HepG2 (cell line): ENCODE measurements around the gene RAB3C. TPM values are rescaled to one million over a fixed set of nuclear protein-coding genes. Genes with fewer than 3 reads are reported as not detected.

Experiments used
- ATAC-seq: fragments of 200-7000 bp; cut with Tn5 transposase; 3 replicates; pipeline ENCODE4 v1.9.1; 2020; ENCODE audit warnings: mild to moderate bottlenecking, moderate library complexity
- BruUV-seq: library from RNA; stranded (reverse); fragments of 400-500 nt; replicated peaks from 2 replicates; lab custom pipeline; 2021; lab: Mats Ljungman, UMichigan
- CTCF ChIA-PET: fragments of 300-600 bp; formaldehyde crosslinking; extraction: SDS; loops from one replicate; lab custom pipeline; 2021; ENCODE audit warnings: low total read pairs, inconsistent platforms, low intra/inter-chr PET ratio; lab: Yijun Ruan, JAX
- POLR2A ChIA-PET: fragments of 350-600 bp; sonication (Branson Sonifier 250); formaldehyde crosslinking; loops from one replicate; lab custom pipeline; 2020; ENCODE audit warnings: antibody characterized with exemption, inconsistent platforms; lab: Yijun Ruan, JAX
- DNase-seq: peaks from one replicate; pipeline ENCODE4 v3.0.0-alpha.2; 2015; ENCODE audit warnings: low spot score
- FAIRE-seq: peaks from 3 replicates; lab custom pipeline; 2011; peaks lifted over from hg19 to GRCh38; lab: Jason Lieb, UNC
- H2AFZ ChIP-seq: one replicate; pipeline ENCODE4 v1.6.1; 2011; ENCODE audit warnings: low read length, inconsistent platforms
- H3K27ac ChIP-seq: fragments of 300-600 bp; 3 replicates; pipeline ENCODE4 v1.8.0; 2011; ENCODE audit warnings: mixed run types, mild to moderate bottlenecking, mixed read lengths, low read length, inconsistent platforms; ENCODE audit not compliant: insufficient read depth; ENCODE audit errors: extremely low read length
- H3K27me3 ChIP-seq, 2 experiments: fragments of 200-600 bp in 1 of 2; 2 replicates in 1 of 2; 3 replicates in 1 of 2; pipeline versions ENCODE4 v1.6.0 to v1.8.0; 2011; ENCODE audit warnings: low read length in 2 of 2, mild to moderate bottlenecking in 2 of 2, moderate library complexity in 2 of 2, inconsistent platforms in 1 of 2; ENCODE audit not compliant: insufficient read depth in 2 of 2, control insufficient read depth in 1 of 2
- H3K36me3 ChIP-seq, 2 experiments: fragments of 200-600 bp in 1 of 2; replicated peaks in 1 of 2; 2 replicates in 1 of 2; 3 replicates in 1 of 2; pipeline versions ENCODE4 v1.5.1 to v1.8.0; 2011; ENCODE audit warnings: low read length in 2 of 2, inconsistent platforms in 1 of 2; ENCODE audit not compliant: insufficient read depth in 2 of 2, control insufficient read depth in 1 of 2
- H3K4me1 ChIP-seq: 2 replicates; pipeline ENCODE4 v1.5.1; 2012; ENCODE audit warnings: low read length, inconsistent platforms; ENCODE audit not compliant: insufficient read depth
- H3K4me2 ChIP-seq: 2 replicates; pipeline ENCODE4 v1.6.0; 2011; ENCODE audit warnings: low read depth, low read length, inconsistent platforms
- H3K4me3 ChIP-seq, 3 experiments: fragments of 200-600 bp in 1 of 3; sonication (generic), shearing (Covaris generic) in 1 of 3; replicated peaks in 1 of 3; 2 replicates each; pipeline ENCODE4 v1.5.1; 2011 to 2016; ENCODE audit warnings: low read length in 3 of 3, inconsistent platforms in 2 of 3, low read depth in 2 of 3, mild to moderate bottlenecking in 2 of 3, control low read depth in 1 of 3, mixed read lengths in 1 of 3; ENCODE audit not compliant: insufficient read depth in 1 of 3
- H3K79me2 ChIP-seq: one replicate; pipeline ENCODE4 v1.6.1; 2011; ENCODE audit warnings: low read length, inconsistent platforms; ENCODE audit not compliant: insufficient read depth
- H3K9ac ChIP-seq: 2 replicates; pipeline ENCODE4 v1.6.0; 2011; ENCODE audit warnings: mild to moderate bottlenecking, low read depth, low read length, inconsistent platforms; ENCODE audit not compliant: insufficient read depth
- H3K9me3 ChIP-seq: 2 replicates; pipeline ENCODE4 v1.5.1; 2012; ENCODE audit warnings: mild to moderate bottlenecking, low read length
- H4K20me1 ChIP-seq: 2 replicates; pipeline ENCODE4 v1.6.0; 2011; ENCODE audit warnings: inconsistent platforms, mild to moderate bottlenecking, low read length, moderate library complexity; ENCODE audit not compliant: insufficient read depth
- KLF6 ChIP-seq: IDR thresholded peaks from 2 replicates; pipeline ENCODE4 v1.8.0; 2016; ENCODE audit warnings: missing biosample characterization, missing genetic modification reagents
- MBNL3 ChIP-seq: fragments of 250-450 bp; sonication (Bioruptor Pico); conservative IDR thresholded peaks from 2 replicates; pipeline ENCODE4 v1.8.0; 2022; ENCODE audit warnings: mild to moderate bottlenecking, inconsistent platforms
- ZNF484 ChIP-seq: sonication (generic); formaldehyde crosslinking; IDR thresholded peaks from 2 replicates; pipeline ENCODE4 v1.5.1; 2020; ENCODE audit warnings: mild to moderate bottlenecking, low read depth, missing genetic modification reagents, borderline replicate concordance
- ZNF496 ChIP-seq: sonication (generic); formaldehyde crosslinking; IDR thresholded peaks from 2 replicates; pipeline ENCODE4 v1.8.1; 2023; ENCODE audit warnings: mild to moderate bottlenecking, moderate library complexity, missing genetic modification reagents; ENCODE audit not compliant: insufficient replicate concordance
- WGBS: methylation state at CpG from one replicate; pipeline ENCODE4 v1.1.6; 2017; ENCODE audit warnings: low lambda C conversion rate; 5-methylcytosine and 5-hydroxymethylcytosine counted together
- in situ Hi-C: cut with HindIII; loops from 2 replicates; pipeline ENCODE4 v1.10.0; 2017; ENCODE audit warnings: low pct_unique_long_range_greater_than_20kb; ENCODE audit not compliant: extremely low pct_ligation_motif_present
- intact Hi-C: fragments of 100-400 bp; cut with micrococcal nuclease; formaldehyde crosslinking; loops from one replicate; pipeline ENCODE4 v1.10.0; 2022; ENCODE audit not compliant: unreplicated experiment
- polyA plus RNA-seq, 8 experiments: library from polyadenylated mRNA; depleted of rRNA in 3 of 8; stranded (reverse) in 7 of 8; unstranded in 1 of 8; fragments of >200 nt; fragmentation: Illumina TruSeq in 4 of 8; extraction: Trizol in 4 of 8; gene quantifications; 2 replicates each; pipeline versions ENCODE4 v1.2.1 to v1.2.3, GENCODE V29; 2011 to 2016; ENCODE audit warnings: low read depth in 4 of 8, missing spikeins in 1 of 8, mixed read lengths in 1 of 8; ENCODE audit not compliant: insufficient read depth in 1 of 8
- total RNA-seq, 5 experiments: library from RNA; depleted of rRNA; stranded (reverse); fragments of >200 nt; fragmentation: Illumina TruSeq; extraction: Trizol; gene quantifications; 2 replicates each; pipeline ENCODE4 v1.2.3, GENCODE V29; 2016; ENCODE audit warnings: low read depth in 1 of 5
- TF ChIP-seq, protein P1 (sequence below): sonication (generic); formaldehyde crosslinking; IDR thresholded peaks from 2 replicates; pipeline ENCODE4 v1.5.1; 2020; ENCODE audit warnings: mild to moderate bottlenecking, missing genetic modification reagents, borderline replicate concordance
- TF ChIP-seq, protein P2 (sequence below): sonication (generic); formaldehyde crosslinking; IDR thresholded peaks from 2 replicates; pipeline ENCODE4 v1.5.0; 2020; ENCODE audit warnings: mild to moderate bottlenecking, missing genetic modification reagents, borderline replicate concordance
- TF ChIP-seq, protein P3 (sequence below): sonication (generic); formaldehyde crosslinking; IDR thresholded peaks from 2 replicates; pipeline ENCODE4 v1.5.0; 2020; ENCODE audit warnings: missing genetic modification reagents
- TF ChIP-seq, protein P4 (sequence below): sonication (generic); formaldehyde crosslinking; IDR thresholded peaks from 2 replicates; pipeline ENCODE4 v1.5.1; 2020; ENCODE audit warnings: missing genetic modification reagents, mild to moderate bottlenecking, borderline replicate concordance

RAB3C gene
- total and polyA plus RNA-seq, 2 of the 13 experiments (the other 11 are each of a cell fraction or from before 2014, with no cell fraction given), result not detected

DNA sequence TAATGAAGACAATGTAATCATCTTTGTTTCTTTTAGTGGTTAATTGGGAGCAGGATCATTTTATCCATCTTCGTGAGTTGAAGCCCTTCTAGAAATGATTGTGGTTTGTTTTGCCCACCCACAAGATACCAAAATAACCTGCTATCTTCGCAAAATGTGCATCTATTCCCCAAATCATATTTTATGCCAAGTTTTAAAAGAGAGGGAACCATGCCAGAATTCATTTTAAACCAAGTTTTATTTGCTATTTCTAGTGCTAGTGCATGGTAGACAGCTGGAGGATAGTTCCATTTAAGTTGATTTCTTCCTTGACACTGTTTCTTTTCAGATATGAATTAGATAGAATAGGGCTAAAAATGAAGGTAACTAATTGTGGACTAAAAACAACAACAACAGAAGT lies 104.2 kb downstream of the RAB3C start:
- Histone ChIP-seq H3K36me3 (no peaks in the 10 kb centered on the region), H3K9ac (no peak overlapping the region), H4K20me1 (no peaks in the 10 kb centered on the region), H3K79me2 (no peaks in the 10 kb centered on the region), H3K4me3 (no peak overlapping the region), H2AFZ (no peak overlapping the region), H3K4me1 (no peaks in the 10 kb centered on the region), H3K4me2 (no peak overlapping the region), H3K9me3 (no peaks in the 10 kb centered on the region), H3K27me3 (no peaks in the 10 kb centered on the region), H3K27ac (no peak overlapping the region)
- 0% methylated on average over 2 of the region's 2 CpGs for WGBS
- in situ Hi-C loops, result no loop called here
- ChIA-PET CTCF (no interaction called here), POLR2A (no interaction called here)
- FAIRE-seq, result no peak
- intact Hi-C loops, result no loop called here
- ATAC-seq, result no peak
- TF ChIP-seq, protein P1, sequence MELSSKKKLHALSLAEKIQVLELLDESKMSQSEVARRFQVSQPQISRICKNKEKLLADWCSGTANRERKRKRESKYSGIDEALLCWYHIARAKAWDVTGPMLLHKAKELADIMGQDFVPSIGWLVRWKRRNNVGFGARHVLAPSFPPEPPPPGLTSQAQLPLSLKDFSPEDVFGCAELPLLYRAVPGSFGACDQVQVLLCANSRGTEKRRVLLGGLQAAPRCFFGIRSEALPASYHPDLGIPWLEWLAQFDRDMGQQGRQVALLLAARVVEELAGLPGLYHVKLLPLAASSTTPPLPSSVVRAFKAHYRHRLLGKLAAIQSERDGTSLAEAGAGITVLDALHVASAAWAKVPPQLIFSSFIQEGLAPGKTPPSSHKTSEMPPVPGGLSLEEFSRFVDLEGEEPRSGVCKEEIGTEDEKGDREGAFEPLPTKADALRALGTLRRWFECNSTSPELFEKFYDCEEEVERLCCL (CRISPR knock-in tag), result no peak
- TF ChIP-seq, protein P2, sequence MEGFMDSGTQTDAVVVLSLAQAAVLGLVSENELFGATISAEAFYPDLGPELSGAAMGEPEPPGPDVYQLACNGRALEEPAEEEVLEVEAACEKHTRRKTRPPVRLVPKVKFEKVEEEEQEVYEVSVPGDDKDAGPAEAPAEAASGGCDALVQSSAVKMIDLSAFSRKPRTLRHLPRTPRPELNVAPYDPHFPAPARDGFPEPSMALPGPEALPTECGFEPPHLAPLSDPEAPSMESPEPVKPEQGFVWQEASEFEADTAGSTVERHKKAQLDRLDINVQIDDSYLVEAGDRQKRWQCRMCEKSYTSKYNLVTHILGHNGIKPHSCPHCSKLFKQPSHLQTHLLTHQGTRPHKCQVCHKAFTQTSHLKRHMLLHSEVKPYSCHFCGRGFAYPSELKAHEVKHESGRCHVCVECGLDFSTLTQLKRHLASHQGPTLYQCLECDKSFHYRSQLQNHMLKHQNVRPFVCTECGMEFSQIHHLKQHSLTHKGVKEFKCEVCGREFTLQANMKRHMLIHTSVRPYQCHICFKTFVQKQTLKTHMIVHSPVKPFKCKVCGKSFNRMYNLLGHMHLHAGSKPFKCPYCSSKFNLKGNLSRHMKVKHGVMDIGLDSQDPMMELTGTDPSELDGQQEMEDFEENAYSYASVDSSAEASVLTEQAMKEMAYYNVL (CRISPR knock-in tag), result no peak
- TF ChIP-seq ZNF484 (CRISPR knock-in tag) (no peak), MBNL3 (CRISPR knock-in tag) (no peak), ZNF496 (CRISPR knock-in tag) (no peak), KLF6 (CRISPR knock-in tag) (no peak)
- TF ChIP-seq, protein P3, sequence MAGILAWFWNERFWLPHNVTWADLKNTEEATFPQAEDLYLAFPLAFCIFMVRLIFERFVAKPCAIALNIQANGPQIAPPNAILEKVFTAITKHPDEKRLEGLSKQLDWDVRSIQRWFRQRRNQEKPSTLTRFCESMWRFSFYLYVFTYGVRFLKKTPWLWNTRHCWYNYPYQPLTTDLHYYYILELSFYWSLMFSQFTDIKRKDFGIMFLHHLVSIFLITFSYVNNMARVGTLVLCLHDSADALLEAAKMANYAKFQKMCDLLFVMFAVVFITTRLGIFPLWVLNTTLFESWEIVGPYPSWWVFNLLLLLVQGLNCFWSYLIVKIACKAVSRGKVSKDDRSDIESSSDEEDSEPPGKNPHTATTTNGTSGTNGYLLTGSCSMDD (CRISPR knock-in tag), result no peak
- TF ChIP-seq, protein P4, sequence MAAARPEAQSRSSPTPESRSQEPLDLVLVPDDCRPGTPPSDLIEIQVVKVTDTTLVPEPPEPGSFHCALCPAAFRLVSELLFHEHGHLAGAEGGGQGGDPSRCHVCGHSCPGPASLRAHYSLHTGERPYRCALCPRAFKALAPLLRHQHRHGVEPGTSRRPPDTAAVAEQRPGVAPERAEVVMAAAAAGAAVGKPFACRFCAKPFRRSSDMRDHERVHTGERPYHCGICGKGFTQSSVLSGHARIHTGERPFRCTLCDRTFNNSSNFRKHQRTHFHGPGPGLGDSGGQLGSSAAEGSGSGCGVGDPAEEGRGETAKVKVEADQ (CRISPR knock-in tag), result no peak
- no peak for DNase-seq
- no TSS peak for BruUV-seq
